Measurements from ENCODE around the gene DLK1.

DLK1 gene

GRCh38 chr14:100726550-100727085, at the start of gene DLK1:
Gene DLK1, plus strand, starts transcription at chr14:100726892. Its CDS starts 177 bp downstream, at chr14:100727069.
- no peak for DNase-seq (ENCODE audit: low read depth)

- DNase-seq (ENCODE audit: low read depth), result no peak
These were observed 49.5 kb upstream of the DLK1 start for GRCh38 chr14:100677152-100677551.

DNA sequence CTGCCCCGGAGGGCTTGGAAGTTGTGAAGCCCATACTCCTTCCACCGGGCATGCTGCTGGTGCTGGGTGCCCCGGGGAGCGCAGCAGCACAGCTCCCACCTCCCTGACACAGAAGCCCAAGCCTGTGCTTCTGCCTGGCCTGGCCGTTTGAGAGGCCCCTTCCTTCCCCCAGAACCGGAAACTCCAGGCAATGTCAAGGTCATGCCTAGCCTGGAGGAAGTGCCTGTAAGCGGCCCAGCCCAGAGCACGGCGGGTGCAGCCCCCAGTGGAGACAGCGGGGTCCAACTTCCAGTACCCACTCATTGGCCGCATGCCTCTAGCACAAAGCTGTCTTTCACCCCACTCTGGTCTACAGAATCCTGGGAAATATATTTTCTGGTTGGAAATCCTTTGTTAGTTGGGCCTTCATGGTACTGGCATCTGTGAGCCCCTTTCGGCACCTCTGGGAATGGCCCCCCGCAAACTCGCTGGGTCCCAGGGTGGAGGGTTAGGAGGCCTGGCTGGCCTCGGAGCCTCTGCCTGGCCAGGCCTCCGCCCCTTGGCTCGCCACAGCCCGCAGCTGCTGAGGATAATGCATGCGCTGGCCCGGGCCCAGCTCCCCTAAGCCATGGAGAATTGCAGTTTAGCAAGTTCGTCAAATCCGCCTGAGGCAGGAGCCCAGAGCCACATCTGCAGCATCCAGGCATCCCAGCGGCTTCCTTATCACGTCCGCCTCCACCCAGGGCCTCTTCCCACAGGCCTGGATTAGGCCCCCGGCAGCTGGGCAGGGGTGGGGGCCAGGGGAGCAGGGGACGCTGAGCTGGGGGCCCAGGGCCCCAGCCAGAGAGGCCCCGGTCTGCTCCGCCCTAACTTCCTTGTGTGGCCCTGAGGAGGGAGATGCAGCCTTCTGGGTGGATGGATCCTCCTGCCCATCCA, 48.9 kb upstream of the DLK1 start:
- DNase-seq (ENCODE audit: low read depth), result no peak

DNA sequence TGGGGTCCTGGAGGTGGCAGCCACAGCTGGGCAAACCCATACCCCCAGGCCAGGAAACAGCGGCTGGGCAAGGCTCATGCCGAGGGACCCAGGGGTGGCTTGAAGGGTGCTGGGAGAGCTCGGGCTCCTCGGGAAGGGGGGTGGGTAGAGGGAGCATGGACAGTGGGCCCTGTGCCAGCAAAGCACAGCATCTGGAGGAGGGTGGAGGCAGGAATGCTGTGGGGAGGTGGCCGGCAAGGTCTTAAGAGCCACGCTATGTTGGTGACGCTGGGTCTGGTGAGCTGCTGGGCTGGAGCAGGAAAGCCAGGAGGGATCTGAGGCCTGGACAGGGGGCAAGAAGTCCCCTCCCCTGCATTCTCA, 48.2 kb upstream of the DLK1 start:
- no peak for DNase-seq (ENCODE audit: low read depth)

DNA sequence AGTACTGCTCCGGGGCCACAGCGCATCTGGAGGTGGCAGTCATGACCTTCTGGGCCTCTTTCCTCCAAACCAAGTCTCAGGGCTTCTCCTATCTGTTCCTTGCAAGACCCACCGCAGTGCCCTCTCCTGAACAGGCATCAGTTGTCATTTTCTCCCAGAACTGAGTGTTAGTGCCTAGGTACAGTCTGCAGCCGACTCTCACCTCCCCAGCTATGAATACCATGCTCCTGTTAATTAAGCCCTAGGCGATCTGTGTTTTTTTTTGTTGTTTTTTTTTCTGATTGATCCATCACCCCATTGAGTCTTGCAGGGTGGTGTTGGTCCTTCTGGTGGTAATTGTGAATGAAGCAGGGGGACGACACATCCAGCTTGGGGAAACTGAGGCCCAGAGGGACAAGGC, 47.5 kb upstream of the DLK1 start:
- DNase-seq (ENCODE audit: low read depth), result no peak

GRCh38 chr14:100679707-100680438, 46.8 kb upstream of the DLK1 start:
- DNase-seq (ENCODE audit: low read depth), result no peak

- DNase-seq (ENCODE audit: low read depth), result no peak
These were observed 46.1 kb upstream of the DLK1 start for GRCh38 chr14:100680439-100681051.

DNA sequence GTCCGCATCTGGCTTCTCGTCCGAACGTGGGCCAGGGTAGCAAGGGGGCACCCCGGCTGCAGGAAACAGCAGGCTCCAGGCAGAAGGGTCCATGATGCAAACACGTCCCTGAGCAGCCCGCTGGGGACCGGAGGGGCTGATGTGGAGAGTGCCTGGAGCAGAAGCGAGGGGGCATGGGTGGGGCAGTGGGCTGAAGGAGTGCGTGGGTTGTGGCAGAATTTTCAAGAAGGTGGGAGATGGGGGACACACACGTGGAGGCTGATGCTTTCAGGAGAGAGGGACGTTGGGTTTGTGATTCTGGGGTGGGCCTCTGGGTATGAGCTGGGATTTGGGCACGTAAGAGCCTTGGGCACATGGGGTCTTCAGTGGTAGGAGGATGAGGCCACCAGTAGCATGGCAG, 45.6 kb upstream of the DLK1 start:
- no peak for DNase-seq (ENCODE audit: low read depth)

DNA sequence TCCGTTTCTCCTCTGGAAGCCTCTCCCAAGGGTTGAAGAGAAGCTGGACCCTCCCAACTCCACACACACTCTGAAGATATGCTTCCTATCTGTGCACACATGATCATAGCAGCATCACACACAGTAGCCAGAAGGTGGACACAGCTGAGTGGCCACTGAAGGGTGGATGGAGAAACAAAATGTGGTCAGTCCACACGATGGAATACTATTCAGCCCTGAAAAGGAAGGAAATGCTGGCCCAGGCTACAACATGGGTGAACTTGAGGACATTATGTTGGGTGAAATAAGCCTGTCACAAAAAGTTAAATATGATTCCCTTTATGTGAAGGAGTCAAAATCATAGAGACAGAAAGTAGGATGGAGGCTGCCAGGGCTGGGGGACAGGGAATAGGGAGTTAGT, 43.9 kb upstream of the DLK1 start:
- DNase-seq (ENCODE audit: low read depth), result no peak

DNA sequence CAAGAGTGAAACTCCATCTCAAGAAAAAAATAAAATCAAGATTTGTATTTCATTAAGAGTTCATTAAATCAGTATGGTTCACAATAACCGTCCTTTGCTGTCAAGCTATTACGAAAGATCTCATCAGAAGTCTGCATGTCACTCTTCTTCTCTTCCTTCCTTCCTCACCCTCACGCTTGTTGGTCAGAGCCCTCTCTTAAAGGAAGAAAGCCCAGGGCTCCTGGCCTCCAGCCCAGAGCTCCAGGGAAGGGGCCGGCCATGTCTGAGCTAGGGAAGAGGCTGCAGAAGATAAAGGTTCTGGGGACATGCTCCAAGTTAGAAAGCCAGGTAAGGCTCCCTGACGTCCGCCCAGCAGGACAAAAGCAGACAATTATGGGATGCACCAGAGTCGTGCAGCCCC, 43.1 kb upstream of the DLK1 start:
- DNase-seq (ENCODE audit: low read depth), result no peak

DNA sequence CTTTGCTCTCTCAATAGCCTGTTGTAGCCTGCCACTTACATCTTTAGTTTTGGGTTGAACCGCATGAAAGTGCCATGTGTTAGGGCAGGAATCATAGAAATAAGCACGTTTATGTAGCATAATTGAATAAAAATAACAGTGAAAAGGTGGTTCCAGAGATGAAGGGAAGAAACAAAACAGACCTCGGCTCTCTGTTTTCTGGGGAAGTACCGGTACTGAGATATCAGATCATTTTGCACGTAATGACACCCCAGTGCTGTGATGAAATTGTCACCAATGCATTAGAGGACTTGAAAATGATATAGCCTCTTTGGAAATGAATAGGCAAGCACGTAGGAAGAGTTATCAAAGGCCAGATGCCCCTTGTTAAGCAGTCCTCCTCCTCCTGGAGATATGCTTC, 42.5 kb upstream of the DLK1 start:
- no peak for DNase-seq (ENCODE audit: low read depth)

- DNase-seq (ENCODE audit: low read depth), result no peak
These were observed 41.7 kb upstream of the DLK1 start for GRCh38 chr14:100684961-100685360.

GRCh38 chr14:100686858-100687257, 39.8 kb upstream of the DLK1 start:
- DNase-seq (ENCODE audit: low read depth), result no peak

DNA sequence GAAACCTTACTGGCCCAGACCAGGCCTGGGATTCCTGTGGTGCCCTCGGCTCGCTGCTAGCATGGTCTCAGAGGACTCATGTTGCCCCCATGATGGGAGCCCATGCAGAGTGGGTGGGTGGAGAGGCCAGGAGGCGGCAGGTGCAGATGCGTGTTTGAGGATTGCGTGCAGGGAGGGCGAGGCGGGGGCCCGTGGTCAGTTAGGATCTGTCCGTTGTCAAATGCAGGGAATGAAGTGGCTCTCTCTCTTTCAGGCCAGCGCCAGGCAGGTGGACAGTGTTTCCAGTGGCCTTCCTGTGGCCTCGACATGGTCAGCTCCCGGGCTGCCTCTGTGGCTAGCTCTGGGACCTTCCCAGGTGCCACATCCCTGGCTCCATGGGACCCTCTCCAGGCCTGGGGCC, 39.3 kb upstream of the DLK1 start:
- no peak for DNase-seq (ENCODE audit: low read depth)

- DNase-seq (ENCODE audit: low read depth), result no peak
These were observed 38.6 kb upstream of the DLK1 start for GRCh38 chr14:100688051-100688450.

DNA sequence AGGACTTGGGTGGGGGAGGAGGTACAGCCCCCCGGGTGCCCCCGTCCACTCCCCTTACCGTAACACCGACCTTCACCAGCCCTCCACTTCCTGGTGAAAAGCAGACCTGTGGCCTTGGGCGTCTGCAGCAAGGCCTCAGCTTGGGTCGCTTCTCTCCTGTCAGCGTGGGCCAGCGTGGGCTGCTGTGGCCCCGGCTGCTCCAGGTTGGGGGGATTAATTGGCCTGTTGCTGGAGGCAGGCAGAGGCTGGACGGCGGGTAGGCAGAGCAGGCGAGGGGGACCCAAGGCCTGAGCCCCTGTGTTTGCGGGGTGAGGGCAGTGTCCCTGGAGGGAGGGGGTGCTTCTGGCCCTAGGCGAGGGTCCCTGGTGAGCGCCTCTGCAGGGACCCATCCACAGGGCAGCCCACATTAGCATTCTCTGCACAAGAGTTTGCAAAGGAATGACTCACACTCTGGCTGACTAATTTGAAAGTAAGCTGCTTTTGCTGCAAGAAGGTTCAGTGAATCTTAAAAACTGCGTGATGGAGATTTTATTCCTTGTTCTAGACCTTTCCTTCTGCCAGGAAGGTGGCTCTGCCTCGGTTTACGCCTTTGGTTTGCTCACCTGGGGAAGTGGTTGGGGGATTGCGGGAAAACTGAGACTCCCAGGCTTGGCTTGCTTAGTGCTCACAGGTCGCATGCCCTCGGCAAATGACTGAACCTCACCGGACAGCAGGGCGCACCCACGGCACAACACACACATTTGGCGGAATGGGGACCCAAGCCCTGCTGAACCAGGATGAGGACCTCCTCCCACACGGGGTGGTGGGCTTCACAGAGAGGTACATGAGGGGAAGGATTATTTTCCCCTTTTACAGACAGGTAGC, 37.9 kb upstream of the DLK1 start:
- DNase-seq (ENCODE audit: low read depth), result no peak

- DNase-seq (ENCODE audit: low read depth), result no peak
These were observed 36.0 kb upstream of the DLK1 start for GRCh38 chr14:100690672-100691071.

GRCh38 chr14:100691395-100692056, 35.2 kb upstream of the DLK1 start:
- no peak for DNase-seq (ENCODE audit: low read depth)

DNA sequence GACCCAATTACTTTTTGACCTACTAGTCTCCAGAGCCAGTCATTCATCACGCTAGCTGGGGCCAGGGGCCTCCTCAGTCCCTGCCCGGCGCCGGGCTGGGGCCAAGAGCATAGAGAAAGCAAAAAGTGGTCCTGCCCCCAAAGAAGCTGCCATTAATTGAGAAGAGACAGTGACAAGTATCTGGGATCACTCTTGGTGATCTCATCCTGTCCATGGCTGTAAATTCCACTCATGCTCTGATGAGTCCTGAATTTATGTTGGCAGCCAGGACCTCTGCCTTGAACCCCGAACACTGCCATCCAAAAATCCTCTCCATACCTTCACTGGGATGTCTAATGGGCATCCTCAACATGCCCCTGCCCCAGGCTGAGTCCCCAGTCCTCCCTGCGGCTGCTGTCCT, 34.4 kb upstream of the DLK1 start:
- no peak for DNase-seq (ENCODE audit: low read depth)

- no peak for DNase-seq (ENCODE audit: low read depth)
These were observed 33.7 kb upstream of the DLK1 start for GRCh38 chr14:100692859-100693558.
